Measurements from ENCODE around the gene BABAM1. TPM values are rescaled to one million over a fixed set of nuclear protein-coding genes. Genes with fewer than 3 reads are reported as not detected.

Gene BABAM1
- total RNA-seq, 1 donor: 59.3 TPM

DNA sequence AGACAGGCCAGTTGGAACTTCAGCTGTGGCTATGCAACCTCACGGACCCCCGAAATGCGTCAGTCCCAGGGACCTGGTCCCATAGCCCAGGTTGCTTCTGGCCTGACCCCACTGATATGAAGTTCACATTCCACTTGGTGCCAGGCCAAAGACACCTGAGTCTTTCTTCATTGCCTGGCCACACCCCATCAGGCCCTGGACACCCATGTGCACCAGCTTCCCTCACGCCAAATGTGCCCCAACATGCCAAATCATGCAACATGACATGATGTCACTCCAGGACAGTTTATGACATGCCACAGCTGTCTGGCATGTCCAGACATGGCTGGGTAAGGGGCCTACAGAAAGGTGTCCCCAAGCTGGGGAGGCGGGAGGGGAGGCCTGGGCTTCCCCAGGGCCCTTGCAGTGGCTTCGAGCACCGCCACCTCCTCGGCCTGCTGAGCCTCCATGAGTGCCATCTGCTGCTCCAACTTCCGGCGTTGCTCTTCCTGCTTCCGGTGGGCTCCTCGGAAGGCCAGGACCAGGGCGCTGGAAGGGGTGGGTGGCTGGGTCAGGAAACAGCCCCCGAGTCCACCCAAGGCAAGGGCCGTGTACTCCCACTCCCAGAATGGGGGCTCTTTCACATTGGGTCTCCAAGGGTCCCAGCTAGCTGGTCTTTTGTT is 17.2 kb upstream of the BABAM1 start:
- no peak for TF ChIP-seq CTCF (IDR thresholded peaks at IDR 0.05; ENCODE audit: insufficient read depth, low read length)
- no peak overlapping the region for H3K4me3 ChIP-seq (ENCODE audit: low read depth, low read length)
- no peak for DNase-seq (ENCODE audit: low read depth)

GRCh38 chr19:17254636-17255035 is 12.6 kb upstream of the BABAM1 start:
- no peak for TF ChIP-seq CTCF (IDR thresholded peaks at IDR 0.05; ENCODE audit: insufficient read depth, low read length)
- no peak overlapping the region for H3K4me3 ChIP-seq (ENCODE audit: low read depth, low read length)
- no peak for DNase-seq (ENCODE audit: low read depth)

DNA sequence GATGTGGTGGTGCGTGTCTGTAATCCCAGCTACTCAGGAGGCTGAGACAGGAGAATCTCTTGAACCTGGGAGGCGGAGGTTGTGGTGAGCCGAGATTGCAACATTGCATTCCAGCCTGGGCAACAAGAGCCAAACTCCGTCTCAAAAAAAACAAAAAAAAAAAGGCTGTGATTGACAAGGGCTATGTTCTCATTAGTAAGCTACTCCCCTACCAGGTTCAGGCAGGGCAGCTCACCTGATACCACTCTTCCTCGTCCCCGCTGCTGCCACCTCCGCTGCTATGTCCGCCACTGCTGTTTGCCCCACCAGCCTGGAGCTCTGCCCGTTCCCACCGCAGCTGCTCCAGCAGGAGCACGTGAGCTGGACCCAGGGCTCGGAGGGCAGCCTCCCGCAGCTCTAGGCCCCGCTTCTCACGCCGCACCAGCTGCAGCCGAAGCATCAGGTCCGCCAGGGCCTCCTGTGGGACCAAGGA is 12.1 kb upstream of the BABAM1 start:
- TF ChIP-seq CTCF (IDR thresholded peaks at IDR 0.05; ENCODE audit: insufficient read depth, low read length): no peak
- DNase-seq (ENCODE audit: low read depth): no peak
- H3K4me3 ChIP-seq (ENCODE audit: low read depth, low read length): no peak overlapping the region

DNA sequence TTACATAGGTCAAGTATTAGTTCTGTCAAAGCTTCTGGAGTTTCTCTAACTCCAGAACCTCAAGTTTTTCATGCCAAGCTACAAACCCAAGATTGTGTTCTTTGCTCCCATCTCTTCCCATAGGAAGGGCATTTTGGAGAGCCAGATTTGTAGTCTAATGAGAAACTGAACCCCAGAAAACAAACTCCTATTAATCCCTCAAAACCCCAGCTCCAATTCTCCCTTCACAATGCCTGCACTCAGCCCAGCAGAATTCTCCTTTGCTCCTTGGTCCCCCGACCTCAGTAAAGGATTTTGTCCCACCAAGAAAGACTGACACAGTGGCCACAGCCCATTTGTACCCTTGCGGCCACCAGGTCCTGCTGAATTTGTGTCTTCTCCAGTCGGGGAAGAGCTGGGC is 11.1 kb upstream of the BABAM1 start:
- H3K4me3 ChIP-seq (ENCODE audit: low read depth, low read length): no peak overlapping the region
- no peak for DNase-seq (ENCODE audit: low read depth)
- no peak for TF ChIP-seq CTCF (IDR thresholded peaks at IDR 0.05; ENCODE audit: insufficient read depth, low read length)

DNA sequence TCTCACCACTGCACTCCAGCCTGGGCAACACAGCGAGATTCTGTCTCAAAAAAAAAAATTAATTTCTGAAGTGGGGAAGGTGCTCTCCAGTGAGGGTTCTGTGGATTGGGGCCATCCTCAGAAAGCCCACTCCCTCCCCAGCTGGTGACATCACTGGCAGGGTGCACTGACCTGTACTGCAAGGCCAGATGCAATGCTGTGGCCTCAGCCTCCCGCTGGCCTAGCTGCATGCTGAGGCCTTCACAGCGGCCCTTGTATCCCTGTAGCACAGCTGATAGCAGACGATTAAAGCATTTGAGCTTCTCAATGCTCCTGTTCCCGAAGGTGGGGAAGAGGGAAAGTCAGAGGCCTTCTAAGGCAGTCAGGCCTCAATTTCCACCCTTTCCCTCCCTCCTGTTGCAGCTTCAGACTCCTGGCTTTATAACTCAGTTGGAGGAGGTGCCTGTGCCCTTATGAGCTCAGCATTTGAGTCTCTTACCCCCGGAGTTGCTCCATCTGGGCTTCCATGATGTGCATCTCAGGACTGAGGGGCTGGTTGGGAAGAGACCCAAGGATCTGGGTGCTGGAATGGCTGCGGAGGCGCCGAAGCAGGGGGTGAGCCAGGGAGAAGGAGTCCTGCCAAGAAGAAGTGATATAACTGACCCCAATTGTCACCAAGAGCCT is 8.0 kb upstream of the BABAM1 start:
- no peak for DNase-seq (ENCODE audit: low read depth)
- no peak overlapping the region for H3K4me3 ChIP-seq (ENCODE audit: low read depth, low read length)
- TF ChIP-seq CTCF (IDR thresholded peaks at IDR 0.05; ENCODE audit: insufficient read depth, low read length): no peak

DNA sequence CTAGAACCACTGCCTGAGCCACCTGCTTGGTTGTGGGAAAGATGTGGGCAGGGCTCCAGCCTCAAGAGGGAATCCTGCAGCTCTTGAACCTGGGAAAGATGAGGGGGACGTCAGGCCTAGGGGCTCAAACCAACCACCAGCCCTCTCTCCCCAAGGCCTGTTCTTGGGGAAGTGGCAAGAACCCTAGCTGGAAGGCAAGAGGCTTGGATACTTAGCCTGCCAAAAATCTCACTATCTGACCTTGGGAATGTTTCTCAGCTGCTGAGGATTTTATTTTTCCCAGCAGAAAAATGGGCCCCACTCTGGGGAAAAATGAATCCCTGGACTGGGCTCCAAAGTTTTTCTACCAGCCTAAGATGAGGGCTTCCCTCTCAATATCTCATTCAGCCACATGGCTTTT is 7.3 kb upstream of the BABAM1 start:
- no peak overlapping the region for H3K4me3 ChIP-seq (ENCODE audit: low read depth, low read length)
- no peak for DNase-seq (ENCODE audit: low read depth)
- TF ChIP-seq CTCF (IDR thresholded peaks at IDR 0.05; ENCODE audit: insufficient read depth, low read length): no peak
